Measurements from ENCODE around the gene CNKSR1.

The CNKSR1 gene

GRCh38 chr1:26175346-26175745 is 1.9 kb upstream of the CNKSR1 start:
- no peaks in the 10 kb centered on the region for H3K4me1 ChIP-seq (ENCODE audit: control insufficient read depth, insufficient read depth, low read length)
- no peaks in the 10 kb centered on the region for H3K9me3 ChIP-seq (ENCODE audit: control insufficient read depth, insufficient read depth, low read depth, low read length)
- CTCF ChIA-PET: no interaction called here
- H3K4me3 ChIP-seq (ENCODE audit: low read depth, low read length): no peak overlapping the region
- H3K27ac ChIP-seq (ENCODE audit: extremely low read depth, low read depth, low read length): no peak overlapping the region
- peaks cover 0 to 10% of the 10 kb centered on the region in 2 experiments; a peak in 1 of 3 replicates for H3K36me3 ChIP-seq (ENCODE audit: control insufficient read depth in 2 of 2, insufficient read depth in 1 of 2, low read length in 2 of 2)
- no peak for TF ChIP-seq ZNF561 (tag by site-specific recombination; IDR thresholded peaks at IDR 0.05; ENCODE audit: borderline replicate concordance)
- no peak for TF ChIP-seq SCRT2 (tag by site-specific recombination; IDR thresholded peaks at IDR 0.05)
- POLR2A ChIA-PET: interaction anchor here (0.6 kb wide), 1 partner anchor 173 kb away, joined by 6 read pairs; no protein-coding TSS in a partner anchor

GRCh38 chr1:26180010-26180506 is 2.8 kb downstream of the CNKSR1 start:
- no peak overlapping the region for H3K4me3 ChIP-seq (ENCODE audit: low read depth, low read length)
- no peak overlapping the region for H3K27ac ChIP-seq (ENCODE audit: extremely low read depth, low read depth, low read length)
- H3K4me1 ChIP-seq (ENCODE audit: control insufficient read depth, insufficient read depth, low read length): no peaks in the 10 kb centered on the region
- no peaks in the 10 kb centered on the region for H3K36me3 ChIP-seq (ENCODE audit: control insufficient read depth in 2 of 2, insufficient read depth in 1 of 2, low read length in 2 of 2)
- ChIA-PET CTCF (interaction anchor here (1.1 kb wide), 1 partner anchor 11 kb away, joined by 4 read pairs; the partner anchor contains the start of gene ZNF593), POLR2A (interaction anchor here (0.8 kb wide), 1 partner anchor 11 kb away, joined by 4 read pairs; the partner anchor contains the start of gene ZNF593)
- H3K9me3 ChIP-seq (ENCODE audit: control insufficient read depth, insufficient read depth, low read depth, low read length): no peaks in the 10 kb centered on the region
- TF ChIP-seq ZNF560 (tag by site-specific recombination; IDR thresholded peaks at IDR 0.05; ENCODE audit: borderline replicate concordance): no peak
- no peak for TF ChIP-seq ZNF596 (tag by site-specific recombination; IDR thresholded peaks at IDR 0.05)
- TF ChIP-seq KLF8 (tag by site-specific recombination; IDR thresholded peaks at IDR 0.05): no peak
- TF ChIP-seq ZFP69B (tag by site-specific recombination; IDR thresholded peaks at IDR 0.05): no peak
- TF ChIP-seq ZNF174 (tag by site-specific recombination; IDR thresholded peaks at IDR 0.05): no peak
- TF ChIP-seq GLI2 (tag by site-specific recombination; IDR thresholded peaks at IDR 0.05; ENCODE audit: borderline replicate concordance, low read depth): no peak
- TF ChIP-seq ATF2 (tag by site-specific recombination; IDR thresholded peaks at IDR 0.05; ENCODE audit: low read depth): no peak
- no peak for TF ChIP-seq HOXA7 (CRISPR knock-in tag; IDR thresholded peaks at IDR 0.05; ENCODE audit: borderline replicate concordance)
- no peak for TF ChIP-seq KLF10 (tag by site-specific recombination; IDR thresholded peaks at IDR 0.05)
- no peak for TF ChIP-seq ZNF843 (tag by site-specific recombination; IDR thresholded peaks at IDR 0.05)
- TF ChIP-seq MYNN (tag by site-specific recombination; IDR thresholded peaks at IDR 0.05; ENCODE audit: borderline replicate concordance): no peak
- no peak for TF ChIP-seq ZNF121 (tag by site-specific recombination; IDR thresholded peaks at IDR 0.05)

- CTCF ChIA-PET: interaction anchor here (1.1 kb wide), 1 partner anchor 182 kb away, joined by 4 read pairs; no protein-coding TSS in a partner anchor
- Histone ChIP-seq H3K36me3 (ENCODE audit: control insufficient read depth in 2 of 2, insufficient read depth in 1 of 2, low read length in 2 of 2) (no peaks in the 10 kb centered on the region), H3K4me1 (ENCODE audit: control insufficient read depth, insufficient read depth, low read length) (no peaks in the 10 kb centered on the region), H3K27ac (ENCODE audit: extremely low read depth, low read depth, low read length) (no peak overlapping the region), H3K4me3 (ENCODE audit: low read depth, low read length) (no peak overlapping the region), H3K9me3 (ENCODE audit: control insufficient read depth, insufficient read depth, low read depth, low read length) (no peaks in the 10 kb centered on the region)
- TF ChIP-seq ZNF302 (tag by site-specific recombination; IDR thresholded peaks at IDR 0.05; ENCODE audit: low read depth) (no peak), ZNF558 (tag by site-specific recombination; IDR thresholded peaks at IDR 0.05) (no peak), SP3 (tag by site-specific recombination; IDR thresholded peaks at IDR 0.05) (no peak), ZBTB17 (tag by site-specific recombination; IDR thresholded peaks at IDR 0.05) (no peak)
- POLR2A ChIA-PET: no interaction called here
These were observed 4.5 kb downstream of the CNKSR1 start for GRCh38 chr1:26181586-26182382.

Measured in HEK293 (cell line).